Mesothelial cell of epicardium (in vitro differentiated cells): ENCODE data around the gene ANKS1B. TPM values are rescaled to one million over a fixed set of nuclear protein-coding genes. Genes with fewer than 3 reads are reported as not detected.

Experiments used
- DNase-seq, 2 experiments: peaks; one replicate each; pipeline ENCODE4 v3.0.0; 2021; ENCODE audit warnings: low spot score in 2 of 2; ENCODE audit not compliant: unreplicated experiment in 2 of 2
- H3K27ac Mint-ChIP-seq: 2 replicates; pipeline ENCODE4 v1.8.0; 2021; ENCODE audit warnings: mixed read lengths
- H3K27me3 Mint-ChIP-seq: 2 replicates; pipeline ENCODE4 v1.8.0; 2021; ENCODE audit warnings: low read depth, mixed read lengths
- H3K36me3 Mint-ChIP-seq: 2 replicates; pipeline ENCODE4 v1.8.0; 2021; ENCODE audit warnings: mixed read lengths
- H3K4me1 Mint-ChIP-seq: 2 replicates; pipeline ENCODE4 v1.8.0; 2021; ENCODE audit warnings: mixed read lengths
- H3K4me3 Mint-ChIP-seq: 2 replicates; pipeline ENCODE4 v1.8.0; 2021; ENCODE audit warnings: mild to moderate bottlenecking, moderate library complexity, mixed read lengths
- H3K9me3 Mint-ChIP-seq: 2 replicates; pipeline ENCODE4 v1.8.0; 2021; ENCODE audit warnings: mixed read lengths
- total RNA-seq: library from RNA; stranded (reverse); gene quantifications from 3 replicates; pipeline ENCODE4 v1.2.1, GENCODE V29; 2021
- TF ChIP-seq, protein P1 (sequence below): fragments of 200-600 bp; sonication (generic); IDR thresholded peaks from one replicate; pipeline ENCODE4 v1.5.0; 2021; ENCODE audit warnings: antibody characterized with exemption; ENCODE audit not compliant: unreplicated experiment

The ANKS1B gene
- total RNA-seq, 1 donor from 2014 or later = 8.8 TPM

- no peaks in the 10 kb centered on the region for H3K9me3 Mint-ChIP-seq
- no peak for DNase-seq
- no peak overlapping the region for H3K4me3 Mint-ChIP-seq
- no peaks in the 10 kb centered on the region for H3K36me3 Mint-ChIP-seq
- no peak overlapping the region for H3K27ac Mint-ChIP-seq
- TF ChIP-seq, protein P1, sequence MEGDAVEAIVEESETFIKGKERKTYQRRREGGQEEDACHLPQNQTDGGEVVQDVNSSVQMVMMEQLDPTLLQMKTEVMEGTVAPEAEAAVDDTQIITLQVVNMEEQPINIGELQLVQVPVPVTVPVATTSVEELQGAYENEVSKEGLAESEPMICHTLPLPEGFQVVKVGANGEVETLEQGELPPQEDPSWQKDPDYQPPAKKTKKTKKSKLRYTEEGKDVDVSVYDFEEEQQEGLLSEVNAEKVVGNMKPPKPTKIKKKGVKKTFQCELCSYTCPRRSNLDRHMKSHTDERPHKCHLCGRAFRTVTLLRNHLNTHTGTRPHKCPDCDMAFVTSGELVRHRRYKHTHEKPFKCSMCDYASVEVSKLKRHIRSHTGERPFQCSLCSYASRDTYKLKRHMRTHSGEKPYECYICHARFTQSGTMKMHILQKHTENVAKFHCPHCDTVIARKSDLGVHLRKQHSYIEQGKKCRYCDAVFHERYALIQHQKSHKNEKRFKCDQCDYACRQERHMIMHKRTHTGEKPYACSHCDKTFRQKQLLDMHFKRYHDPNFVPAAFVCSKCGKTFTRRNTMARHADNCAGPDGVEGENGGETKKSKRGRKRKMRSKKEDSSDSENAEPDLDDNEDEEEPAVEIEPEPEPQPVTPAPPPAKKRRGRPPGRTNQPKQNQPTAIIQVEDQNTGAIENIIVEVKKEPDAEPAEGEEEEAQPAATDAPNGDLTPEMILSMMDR = no peak
- no peaks in the 10 kb centered on the region for H3K27me3 Mint-ChIP-seq
- H3K4me1 Mint-ChIP-seq = peaks cover 8% of the 10 kb centered on the region
Observed at GRCh38 chr12:99910342-99910741, 74.4 kb downstream of the ANKS1B start.

DNA sequence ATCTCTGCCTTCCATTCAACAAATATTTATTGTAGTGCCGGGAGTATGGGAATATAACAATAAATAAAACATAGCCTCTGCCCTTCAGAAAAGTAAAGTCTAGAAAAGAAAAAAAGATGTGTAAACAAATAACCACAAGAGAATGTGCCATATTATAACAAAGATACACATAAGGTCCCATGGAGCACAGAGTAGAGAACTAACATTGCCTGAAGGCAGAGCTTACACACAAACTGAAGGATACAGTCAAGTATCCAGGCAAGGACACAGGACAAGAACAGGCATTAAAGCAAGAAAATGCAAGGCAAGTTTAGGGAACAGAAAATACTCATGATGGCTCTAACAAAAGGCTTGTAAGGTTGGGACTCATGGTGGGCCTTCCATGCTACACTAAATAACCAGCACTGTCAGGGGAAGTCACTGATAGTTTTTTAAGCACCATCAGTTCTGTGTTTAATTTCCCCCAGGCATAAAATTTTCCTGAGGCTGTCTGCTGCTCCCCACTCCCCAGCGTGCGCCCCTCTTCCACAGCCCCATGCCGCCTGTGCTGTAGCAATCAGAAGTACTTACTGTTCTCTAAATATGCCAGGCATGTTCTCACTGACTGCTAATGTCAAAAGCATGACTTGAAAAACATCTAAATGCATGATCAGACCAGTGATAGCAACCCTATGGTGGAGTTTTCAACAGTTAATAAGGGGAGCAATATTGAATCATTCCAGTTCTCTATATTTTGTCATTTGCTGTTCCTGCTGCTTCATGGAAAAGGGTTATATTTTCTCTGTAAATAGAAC is 77.8 kb downstream of the ANKS1B start:
- no peaks in the 10 kb centered on the region for H3K9me3 Mint-ChIP-seq
- no peaks in the 10 kb centered on the region for H3K36me3 Mint-ChIP-seq
- no peak overlapping the region for H3K4me3 Mint-ChIP-seq
- H3K4me1 Mint-ChIP-seq = peaks cover 4% of the 10 kb centered on the region
- TF ChIP-seq, protein P1 = no peak
- H3K27me3 Mint-ChIP-seq = peaks cover 1% of the 10 kb centered on the region
- no peak overlapping the region for H3K27ac Mint-ChIP-seq
- DNase-seq = no peak

GRCh38 chr12:99901181-99901580 is 83.6 kb downstream of the ANKS1B start:
- DNase-seq = no peak
- H3K4me1 Mint-ChIP-seq = no peaks in the 10 kb centered on the region
- H3K27me3 Mint-ChIP-seq = peaks cover 1% of the 10 kb centered on the region
- no peak overlapping the region for H3K27ac Mint-ChIP-seq
- no peaks in the 10 kb centered on the region for H3K36me3 Mint-ChIP-seq
- TF ChIP-seq, protein P1 = no peak
- no peak overlapping the region for H3K4me3 Mint-ChIP-seq
- peaks cover 1% of the 10 kb centered on the region for H3K9me3 Mint-ChIP-seq

DNA sequence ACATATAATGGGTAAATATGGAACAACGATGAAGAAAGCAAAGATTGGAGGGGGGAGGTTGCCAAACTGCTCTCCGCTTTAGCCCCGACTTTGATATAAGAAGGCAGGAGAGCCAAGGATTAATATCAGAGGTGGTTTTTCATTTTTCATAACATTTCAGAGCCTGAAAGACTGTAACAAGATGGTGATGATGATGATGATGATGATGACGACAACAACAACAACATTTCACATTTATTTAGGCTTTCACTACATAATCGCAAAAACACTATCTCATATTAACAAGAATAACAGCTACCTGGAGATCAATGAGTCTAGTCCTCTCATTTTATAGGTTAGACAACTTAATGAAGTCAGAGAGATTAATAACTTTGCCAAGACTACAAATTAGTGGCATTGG is 86.1 kb downstream of the ANKS1B start:
- no peak for DNase-seq
- Mint-ChIP-seq H3K27me3 (peaks cover 1% of the 10 kb centered on the region), H3K4me3 (no peak overlapping the region), H3K4me1 (no peaks in the 10 kb centered on the region), H3K36me3 (no peaks in the 10 kb centered on the region), H3K27ac (no peak overlapping the region), H3K9me3 (peaks cover 4% of the 10 kb centered on the region)
- TF ChIP-seq, protein P1 = no peak

GRCh38 chr12:99879439-99879838 is 105.3 kb downstream of the ANKS1B start:
- no peak overlapping the region for H3K27ac Mint-ChIP-seq
- no peaks in the 10 kb centered on the region for H3K36me3 Mint-ChIP-seq
- TF ChIP-seq, protein P1 = no peak
- H3K4me1 Mint-ChIP-seq = no peaks in the 10 kb centered on the region
- no peaks in the 10 kb centered on the region for H3K9me3 Mint-ChIP-seq
- no peak for DNase-seq
- H3K27me3 Mint-ChIP-seq = peaks cover 3% of the 10 kb centered on the region
- no peak overlapping the region for H3K4me3 Mint-ChIP-seq
